Activated B cell treated with CpG ODN at 0.5 μM for 24 hours (primary cell): ENCODE results near the gene ATP2A1. TPM values are rescaled to one million over a fixed set of nuclear protein-coding genes. Genes with fewer than 3 reads are reported as not detected.

Experiments used
- ATAC-seq: fragments of 200-7000 bp; cut with Tn5 transposase; one replicate; pipeline ENCODE4 v1.10.0; 2021; ENCODE audit warnings: low read depth, mild to moderate bottlenecking, moderate library complexity
- CTCF ChIA-PET: fragments of 350-600 bp; sonication (Branson Sonifier 250); formaldehyde crosslinking; loops from one replicate; lab custom pipeline; 2021; ENCODE audit warnings: antibody characterized with exemption; lab: Charles Lee
- POLR2A ChIA-PET: fragments of 350-600 bp; sonication (Branson Sonifier 250); formaldehyde crosslinking; loops from one replicate; lab custom pipeline; 2021; ENCODE audit warnings: antibody characterized with exemption; lab: Charles Lee
- DNase-seq: peaks from one replicate; pipeline ENCODE4 v3.0.0; 2022
- H3K27ac Mint-ChIP-seq: one replicate; pipeline ENCODE4 v1.8.0; 2020; ENCODE audit warnings: mixed read lengths
- H3K27me3 Mint-ChIP-seq: one replicate; pipeline ENCODE4 v1.8.0; 2021; ENCODE audit warnings: mixed read lengths
- H3K36me3 Mint-ChIP-seq: one replicate; pipeline ENCODE4 v1.8.0; 2021; ENCODE audit warnings: low read depth, mixed read lengths
- H3K4me1 Mint-ChIP-seq: one replicate; pipeline ENCODE4 v1.8.0; 2021; ENCODE audit warnings: mixed read lengths
- H3K4me3 Mint-ChIP-seq: one replicate; pipeline ENCODE4 v1.8.0; 2020; ENCODE audit warnings: mild to moderate bottlenecking, mixed read lengths
- H3K9me3 Mint-ChIP-seq: one replicate; pipeline ENCODE4 v1.8.0; 2020; ENCODE audit warnings: mixed read lengths
- CTCF ChIP-seq: fragments of 200-600 bp; IDR thresholded peaks from one replicate; pipeline ENCODE4 v1.8.0; 2022; ENCODE audit warnings: antibody characterized with exemption, mild to moderate bottlenecking
- intact Hi-C: fragments of 100-400 bp; cut with micrococcal nuclease; formaldehyde crosslinking; loops from one replicate; pipeline ENCODE4 v1.15.1; 2024
- total RNA-seq: library from RNA; stranded (reverse); gene quantifications from 2 replicates; pipeline ENCODE4 v1.2.3, GENCODE V29; 2022

ATP2A1 gene
- total RNA-seq, 1 donor from 2014 or later = 1.0 TPM

DNA sequence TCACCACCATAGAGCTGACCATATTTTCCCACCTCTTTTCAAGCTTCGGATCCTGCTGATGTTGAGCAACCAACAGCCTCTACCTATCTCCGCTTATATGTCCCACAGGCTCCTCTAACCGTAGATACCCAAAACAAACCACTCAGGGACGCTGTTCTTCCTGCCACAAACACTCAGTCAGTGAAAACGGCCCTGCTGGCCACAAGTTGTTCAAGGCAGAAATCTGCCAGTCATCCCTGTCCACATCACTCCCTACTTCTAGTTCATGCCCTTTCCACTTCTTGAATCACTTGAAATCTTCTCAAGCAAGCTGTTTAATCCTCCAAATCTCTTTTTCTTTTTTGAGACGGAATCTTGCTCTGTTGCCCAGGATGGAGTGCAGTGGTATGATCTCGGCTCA, 38.8 kb downstream of the ATP2A1 start:
- intact Hi-C loops = no loop called here
- no peak for TF ChIP-seq CTCF
- Mint-ChIP-seq H3K4me1 (peaks cover 22% of the 10 kb centered on the region), H3K27me3 (no peaks in the 10 kb centered on the region), H3K36me3 (peaks cover 70% of the 10 kb centered on the region), H3K4me3 (no peak overlapping the region), H3K9me3 (no peaks in the 10 kb centered on the region), H3K27ac (peak overlapping the region; percentile 3)
- DNase-seq = no peak
- ChIA-PET CTCF (interaction anchor here (1.3 kb wide), 1 partner anchor 28 kb away, joined by 7 read pairs; no protein-coding TSS in a partner anchor), POLR2A (interaction anchor here (0.6 kb wide), 2 partner anchors 13 to 24 kb away, joined by 3 to 5 read pairs; no protein-coding TSS in a partner anchor)
- no peak for ATAC-seq

DNA sequence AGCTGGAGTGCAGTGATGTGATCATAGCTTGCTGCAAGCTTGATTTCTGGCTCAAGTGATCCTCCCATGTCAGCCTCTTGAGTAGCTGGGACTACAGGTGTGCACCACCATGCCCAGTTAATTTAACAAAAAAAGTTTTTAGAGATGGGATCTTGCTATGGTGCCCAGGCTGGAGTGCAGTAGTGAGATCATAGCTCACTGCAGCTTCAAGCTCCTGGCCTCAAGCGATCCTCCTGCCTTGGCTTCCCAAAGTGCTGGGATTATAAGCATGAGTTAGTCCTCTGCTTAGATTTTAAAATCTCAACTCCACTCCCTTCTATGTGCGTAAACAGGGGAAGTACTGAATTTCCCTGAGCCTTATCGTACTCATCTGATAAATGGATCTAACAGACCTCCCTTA, 40.4 kb downstream of the ATP2A1 start:
- Mint-ChIP-seq H3K27ac (no peak overlapping the region), H3K9me3 (no peaks in the 10 kb centered on the region), H3K36me3 (peaks cover 65% of the 10 kb centered on the region), H3K4me1 (peaks cover 31% of the 10 kb centered on the region), H3K27me3 (no peaks in the 10 kb centered on the region), H3K4me3 (no peak overlapping the region)
- no peak for TF ChIP-seq CTCF
- intact Hi-C loops = no loop called here
- ATAC-seq = no peak
- POLR2A ChIA-PET = interaction anchor here (10.1 kb wide), 1 partner anchor 19 kb away, joined by 192 read pairs; the partner anchor contains the start of gene CD19
- CTCF ChIA-PET = no interaction called here
- no peak for DNase-seq

- H3K27me3 Mint-ChIP-seq = no peaks in the 10 kb centered on the region
- ChIA-PET POLR2A (interaction anchor here (0.6 to 10.1 kb wide), 16 partner anchors 10 to 1003 kb away, joined by 3 to 192 read pairs (median 14); partner anchors contain the start of genes ATP2A1, ATXN2L, CD19 and KCTD13), CTCF (interaction anchor here (0.9 to 3.4 kb wide), 8 partner anchors 9 to 101 kb away, joined by 3 to 34 read pairs (median 6); partner anchors contain the start of genes ATXN2L, CD19 and NFATC2IP)
- peak overlapping the region; percentile 96 for H3K27ac Mint-ChIP-seq
- H3K9me3 Mint-ChIP-seq = no peaks in the 10 kb centered on the region
- no peak for ATAC-seq
- H3K4me1 Mint-ChIP-seq = peaks cover 52% of the 10 kb centered on the region
- no peak for TF ChIP-seq CTCF
- intact Hi-C loops = no loop called here
- peaks cover 39% of the 10 kb centered on the region for H3K36me3 Mint-ChIP-seq
- no peak for DNase-seq
- H3K4me3 Mint-ChIP-seq = peak overlapping the region; percentile 90
These were observed 44.9 kb downstream of the ATP2A1 start for GRCh38 chr16:28923231-28923587.

GRCh38 chr16:28923652-28924398, 45.5 kb downstream of the ATP2A1 start:
- Mint-ChIP-seq H3K27me3 (no peaks in the 10 kb centered on the region), H3K4me1 (peaks cover 53% of the 10 kb centered on the region), H3K9me3 (no peaks in the 10 kb centered on the region), H3K27ac (peak overlapping the region; percentile 96), H3K36me3 (peaks cover 36% of the 10 kb centered on the region), H3K4me3 (peak overlapping the region; percentile 90)
- no peak for TF ChIP-seq CTCF
- ATAC-seq (peak; percentile 59), DNase-seq (peak; percentile 56)
- ChIA-PET CTCF (interaction anchor here (0.9 to 3.4 kb wide), 9 partner anchors 8 to 101 kb away, joined by 3 to 34 read pairs (median 4); partner anchors contain the start of genes ATXN2L, CD19 and NFATC2IP), POLR2A (interaction anchor here (0.6 to 10.1 kb wide), 17 partner anchors 11 to 1262 kb away, joined by 3 to 192 read pairs (median 18); partner anchors contain the start of genes ATP2A1, ATXN2L, CD19 and KCTD13)
- intact Hi-C loops = loop anchor here (1.0 to 2.0 kb wide), 11 partner anchors 8 to 1971 kb away; partner anchors contain the start of genes ATP2A1, BCL7C, NFATC2IP and SH2B1
